Loucy (cell line): ENCODE data around the gene KLF6.

Experiments
- H2AFZ ChIP-seq: fragments of 200-600 bp; sonication (generic); 2 replicates; pipeline ENCODE4 v1.6.0; 2016; ENCODE audit warnings: antibody characterized with exemption, mild to moderate bottlenecking, low read length, moderate library complexity
- H3F3A ChIP-seq: fragments of 200-600 bp; 2 replicates; pipeline ENCODE4 v1.6.0; 2016; ENCODE audit warnings: antibody characterized with exemption, low read depth, mild to moderate bottlenecking
- H3K27me3 ChIP-seq: fragments of 200-600 bp; sonication (generic); 2 replicates; pipeline ENCODE4 v1.6.1; 2014; ENCODE audit warnings: low read length, mild to moderate bottlenecking; ENCODE audit not compliant: insufficient read depth, poor library complexity, severe bottlenecking
- H3K36me3 ChIP-seq: fragments of 200-600 bp; sonication (generic); 2 replicates; pipeline ENCODE4 v1.6.1; 2016; ENCODE audit warnings: low read length; ENCODE audit not compliant: insufficient read depth
- H3K4me1 ChIP-seq: fragments of 200-600 bp; sonication (generic); 2 replicates; pipeline ENCODE4 v1.5.1; 2014; ENCODE audit warnings: low read length, mild to moderate bottlenecking; ENCODE audit not compliant: insufficient read depth, poor library complexity, severe bottlenecking
- H3K4me2 ChIP-seq: fragments of 200-600 bp; sonication (generic); 2 replicates; pipeline ENCODE4 v1.6.0; 2014; ENCODE audit warnings: antibody characterized with exemption, low read length, low read depth, mild to moderate bottlenecking; ENCODE audit not compliant: poor library complexity, severe bottlenecking
- H3K4me3 ChIP-seq: fragments of 200-600 bp; sonication (generic); 2 replicates; pipeline ENCODE4 v1.5.1; 2014; ENCODE audit warnings: low read length, mild to moderate bottlenecking, mixed read lengths; ENCODE audit not compliant: poor library complexity, severe bottlenecking
- H3K79me2 ChIP-seq: fragments of 200-600 bp; sonication (generic); 2 replicates; pipeline ENCODE4 v1.6.1; 2014; ENCODE audit warnings: low read length; ENCODE audit not compliant: insufficient read depth
- H3K9ac ChIP-seq: fragments of 200-600 bp; sonication (generic); 2 replicates; pipeline ENCODE4 v1.6.0; 2014; ENCODE audit warnings: mild to moderate bottlenecking, low read depth, low read length, moderate library complexity; ENCODE audit not compliant: poor library complexity, severe bottlenecking
- H3K9me2 ChIP-seq: fragments of 200-600 bp; sonication (generic); replicated peaks from 2 replicates; pipeline ENCODE4 v1.6.1; 2016; ENCODE audit warnings: low read depth, low read length, mixed read lengths
- H3K9me3 ChIP-seq: fragments of 200-600 bp; sonication (generic); 2 replicates; pipeline ENCODE4 v1.6.1; 2014; ENCODE audit warnings: mild to moderate bottlenecking, antibody characterized with exemption, low read length, low read depth; ENCODE audit not compliant: insufficient read depth
- H4K20me1 ChIP-seq: fragments of 200-600 bp; sonication (generic); 2 replicates; pipeline ENCODE4 v1.6.0; 2014; ENCODE audit warnings: antibody characterized with exemption, low read length, mild to moderate bottlenecking; ENCODE audit not compliant: insufficient read depth, poor library complexity, severe bottlenecking
- EZH2phosphoT487 ChIP-seq: fragments of 200-600 bp; IDR thresholded peaks from 2 replicates; pipeline ENCODE4 v1.6.1; 2018; ENCODE audit warnings: antibody characterized with exemption, mild to moderate bottlenecking, moderate library complexity, borderline replicate concordance
- TF ChIP-seq, protein P1 (sequence below): fragments of 200-600 bp; sonication (generic); conservative IDR thresholded peaks from 2 replicates; pipeline ENCODE4 v1.5.1; 2014; ENCODE audit warnings: mild to moderate bottlenecking, antibody characterized with exemption, low read length

Gene KLF6

GRCh38 chr10:3832022-3832786 lies 47.2 kb upstream of the KLF6 start:
- H3K9me3 ChIP-seq, result no peaks in the 10 kb centered on the region
- TF ChIP-seq, protein P1, sequence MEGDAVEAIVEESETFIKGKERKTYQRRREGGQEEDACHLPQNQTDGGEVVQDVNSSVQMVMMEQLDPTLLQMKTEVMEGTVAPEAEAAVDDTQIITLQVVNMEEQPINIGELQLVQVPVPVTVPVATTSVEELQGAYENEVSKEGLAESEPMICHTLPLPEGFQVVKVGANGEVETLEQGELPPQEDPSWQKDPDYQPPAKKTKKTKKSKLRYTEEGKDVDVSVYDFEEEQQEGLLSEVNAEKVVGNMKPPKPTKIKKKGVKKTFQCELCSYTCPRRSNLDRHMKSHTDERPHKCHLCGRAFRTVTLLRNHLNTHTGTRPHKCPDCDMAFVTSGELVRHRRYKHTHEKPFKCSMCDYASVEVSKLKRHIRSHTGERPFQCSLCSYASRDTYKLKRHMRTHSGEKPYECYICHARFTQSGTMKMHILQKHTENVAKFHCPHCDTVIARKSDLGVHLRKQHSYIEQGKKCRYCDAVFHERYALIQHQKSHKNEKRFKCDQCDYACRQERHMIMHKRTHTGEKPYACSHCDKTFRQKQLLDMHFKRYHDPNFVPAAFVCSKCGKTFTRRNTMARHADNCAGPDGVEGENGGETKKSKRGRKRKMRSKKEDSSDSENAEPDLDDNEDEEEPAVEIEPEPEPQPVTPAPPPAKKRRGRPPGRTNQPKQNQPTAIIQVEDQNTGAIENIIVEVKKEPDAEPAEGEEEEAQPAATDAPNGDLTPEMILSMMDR, result no peak
- TF ChIP-seq EZH2phosphoT487, result no peak
- no peak overlapping the region for H3K4me2 ChIP-seq
- no peaks in the 10 kb centered on the region for H3K36me3 ChIP-seq
- H4K20me1 ChIP-seq, result no peaks in the 10 kb centered on the region
- H3K27me3 ChIP-seq, result no peaks in the 10 kb centered on the region
- H3K79me2 ChIP-seq, result no peaks in the 10 kb centered on the region
- peaks cover 10% of the 10 kb centered on the region for H3K4me1 ChIP-seq
- no peaks in the 10 kb centered on the region for H3F3A ChIP-seq
- no peaks in the 10 kb centered on the region for H3K9me2 ChIP-seq
- no peak overlapping the region for H2AFZ ChIP-seq
- no peak overlapping the region for H3K9ac ChIP-seq
- no peak overlapping the region for H3K4me3 ChIP-seq

DNA sequence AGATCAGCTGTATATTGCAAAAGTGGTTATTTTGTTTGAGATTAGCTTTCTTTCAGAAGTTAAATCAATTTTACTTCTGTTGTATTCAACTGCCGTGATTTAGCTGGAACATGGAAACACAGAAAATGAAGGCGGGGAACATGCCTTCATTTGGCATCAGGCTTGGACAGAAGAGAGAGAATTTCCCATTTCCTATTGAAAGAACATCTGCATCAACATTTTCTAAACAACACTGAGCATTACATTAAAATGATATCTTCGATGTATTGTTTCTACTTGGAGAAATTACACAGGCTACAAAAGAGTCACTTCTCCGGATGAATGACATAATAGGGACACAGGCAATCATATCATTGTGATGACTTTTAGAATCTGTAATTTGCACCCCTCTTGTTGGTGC lies 46.6 kb upstream of the KLF6 start:
- Histone ChIP-seq H3K9ac (no peak overlapping the region), H2AFZ (no peak overlapping the region), H3K4me1 (peaks cover 10% of the 10 kb centered on the region), H3K4me2 (no peak overlapping the region), H4K20me1 (no peaks in the 10 kb centered on the region), H3K4me3 (no peak overlapping the region), H3K9me3 (no peaks in the 10 kb centered on the region), H3K79me2 (no peaks in the 10 kb centered on the region), H3F3A (no peaks in the 10 kb centered on the region), H3K36me3 (no peaks in the 10 kb centered on the region), H3K27me3 (no peaks in the 10 kb centered on the region), H3K9me2 (no peaks in the 10 kb centered on the region)
- no peak for TF ChIP-seq EZH2phosphoT487
- TF ChIP-seq, protein P1, result no peak

DNA sequence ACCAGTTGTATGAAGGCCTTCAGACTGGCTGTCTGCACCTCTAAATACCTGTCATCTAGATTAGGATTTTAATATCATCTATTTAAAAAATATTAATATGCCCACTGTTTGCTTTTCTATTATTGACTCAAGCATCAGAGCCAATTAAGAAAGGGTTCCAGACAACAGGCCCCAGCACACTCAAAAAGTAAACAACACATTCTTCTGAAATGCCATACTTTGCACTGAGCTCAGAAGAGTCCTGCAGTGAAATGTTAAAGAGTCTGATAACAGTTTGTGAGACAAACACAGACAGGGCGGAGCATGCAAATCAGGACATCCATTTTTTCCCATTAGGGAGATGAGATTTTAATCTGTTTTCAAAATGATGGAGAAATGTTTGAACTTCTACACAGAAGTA lies 45.9 kb upstream of the KLF6 start:
- Histone ChIP-seq H3K9ac (no peak overlapping the region), H3K4me2 (no peak overlapping the region), H3K4me1 (peaks cover 10% of the 10 kb centered on the region), H3K36me3 (no peaks in the 10 kb centered on the region), H3K4me3 (no peak overlapping the region), H3K27me3 (no peaks in the 10 kb centered on the region), H3F3A (no peaks in the 10 kb centered on the region), H3K9me3 (no peaks in the 10 kb centered on the region), H3K9me2 (no peaks in the 10 kb centered on the region), H3K79me2 (no peaks in the 10 kb centered on the region), H4K20me1 (no peaks in the 10 kb centered on the region), H2AFZ (no peak overlapping the region)
- TF ChIP-seq EZH2phosphoT487, result no peak
- TF ChIP-seq, protein P1, result no peak
